ENCODE measurements around the gene NOP9. TPM values are rescaled to one million over a fixed set of nuclear protein-coding genes. Genes with fewer than 3 reads are reported as not detected.

The NOP9 gene
- total RNA-seq, 1 experiment from 2014 or later, result 35.1 TPM

DNA sequence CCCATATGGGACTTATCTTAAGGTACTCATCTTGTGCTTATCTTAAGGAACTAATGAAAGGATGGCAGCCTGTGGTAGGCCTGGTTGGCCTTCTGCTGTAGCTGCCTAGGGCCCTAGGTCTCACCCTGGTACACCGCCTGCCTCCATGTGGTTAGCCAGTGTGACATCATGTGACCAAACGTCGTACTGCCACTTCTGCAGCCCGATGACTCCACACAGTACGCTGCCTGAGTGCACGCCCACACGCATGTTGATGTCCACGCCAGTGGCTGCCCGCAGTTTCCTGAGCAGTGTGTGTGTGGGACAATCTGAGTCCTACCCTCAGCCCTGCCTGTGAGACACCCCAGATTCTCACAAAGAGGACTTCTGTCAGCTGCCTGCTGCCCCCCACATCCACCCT is 30.1 kb downstream of the NOP9 start:
- Mint-ChIP-seq H3K4me1 (ENCODE audit: low read depth, unreplicated experiment) (peaks cover 7% of the 10 kb centered on the region), H3K9me3 (ENCODE audit: unreplicated experiment) (no peaks in the 10 kb centered on the region), H3K27ac (ENCODE audit: unreplicated experiment) (no peak overlapping the region), H3K27me3 (ENCODE audit: insufficient read depth, unreplicated experiment) (no peaks in the 10 kb centered on the region), H3K4me3 (ENCODE audit: unreplicated experiment) (no peak overlapping the region), H3K36me3 (ENCODE audit: insufficient read depth, unreplicated experiment) (peaks cover 7% of the 10 kb centered on the region)
- Histone ChIP-seq H3K9me3 (no peaks in the 10 kb centered on the region), H3K27me3 (replicated peaks; ENCODE audit: control insufficient read depth, insufficient read depth, low read length) (no peaks in the 10 kb centered on the region; the same call in 1 of the 2 replicates), H3K36me3 (ENCODE audit: control insufficient read depth, insufficient read depth, low read length) (no peaks in the 10 kb centered on the region), H3K4me1 (peaks cover 9% of the 10 kb centered on the region), H3K4me3 (ENCODE audit: low read depth, low read length) (no peak overlapping the region)
- CTCF ChIA-PET, result interaction anchor here (3.1 kb wide), 1 partner anchor 102 kb away, joined by 12 read pairs; no protein-coding TSS in a partner anchor
- BruUV-seq (replicated peaks), result no TSS peak
- POLR2A ChIA-PET, result no interaction called here
- TF ChIP-seq CTCF (IDR thresholded peaks at IDR 0.05; ENCODE audit: insufficient read depth in 1 of 2, low read depth in 1 of 2, low read length in 1 of 2, severe bottlenecking in 1 of 2, unreplicated experiment in 1 of 2), result no peak
- no peak for DNase-seq
- intact Hi-C loops (cut with micrococcal nuclease; ENCODE audit: unreplicated experiment), result no loop called here

GRCh38 chr14:24330973-24331674 is 31.5 kb downstream of the NOP9 start:
- BruUV-seq (replicated peaks), result no TSS peak
- no peak for TF ChIP-seq CTCF (IDR thresholded peaks at IDR 0.05; ENCODE audit: insufficient read depth in 1 of 2, low read depth in 1 of 2, low read length in 1 of 2, severe bottlenecking in 1 of 2, unreplicated experiment in 1 of 2)
- peaks cover 7% of the 10 kb centered on the region for H3K36me3 Mint-ChIP-seq (ENCODE audit: insufficient read depth, unreplicated experiment)
- Histone ChIP-seq H3K4me1 (peaks cover 9% of the 10 kb centered on the region), H3K9me3 (no peaks in the 10 kb centered on the region), H3K27me3 (replicated peaks; ENCODE audit: control insufficient read depth, insufficient read depth, low read length) (no peaks in the 10 kb centered on the region; the same call in 1 of the 2 replicates), H3K4me3 (ENCODE audit: low read depth, low read length) (no peak overlapping the region), H3K36me3 (ENCODE audit: control insufficient read depth, insufficient read depth, low read length) (no peaks in the 10 kb centered on the region)
- H3K4me3 Mint-ChIP-seq (ENCODE audit: unreplicated experiment), result no peak overlapping the region
- intact Hi-C loops (cut with micrococcal nuclease; ENCODE audit: unreplicated experiment), result no loop called here
- POLR2A ChIA-PET, result interaction anchor here (0.5 kb wide), 1 partner anchor 44 kb away, joined by 4 read pairs; no protein-coding TSS in a partner anchor
- no peak overlapping the region for H3K27ac Mint-ChIP-seq (ENCODE audit: unreplicated experiment)
- peaks cover 7% of the 10 kb centered on the region for H3K4me1 Mint-ChIP-seq (ENCODE audit: low read depth, unreplicated experiment)
- CTCF ChIA-PET, result interaction anchor here (0.7 to 0.8 kb wide), 2 partner anchors 51 to 101 kb away, joined by 3 read pairs; no protein-coding TSS in a partner anchor
- no peaks in the 10 kb centered on the region for H3K27me3 Mint-ChIP-seq (ENCODE audit: insufficient read depth, unreplicated experiment)
- DNase-seq, result no peak
- no peaks in the 10 kb centered on the region for H3K9me3 Mint-ChIP-seq (ENCODE audit: unreplicated experiment)

- peak overlapping the region; percentile 15 for H3K27ac Mint-ChIP-seq (ENCODE audit: unreplicated experiment)
- Histone ChIP-seq H3K36me3 (ENCODE audit: control insufficient read depth, insufficient read depth, low read length) (no peaks in the 10 kb centered on the region), H3K4me3 (ENCODE audit: low read depth, low read length) (no peak overlapping the region), H3K9me3 (no peaks in the 10 kb centered on the region), H3K27me3 (replicated peaks; ENCODE audit: control insufficient read depth, insufficient read depth, low read length) (no peaks in the 10 kb centered on the region; the same call in 1 of the 2 replicates), H3K4me1 (peaks cover 9% of the 10 kb centered on the region)
- no peak for DNase-seq
- TF ChIP-seq CTCF (IDR thresholded peaks at IDR 0.05; ENCODE audit: insufficient read depth in 1 of 2, low read depth in 1 of 2, low read length in 1 of 2, severe bottlenecking in 1 of 2, unreplicated experiment in 1 of 2), result no peak
- BruUV-seq (replicated peaks), result no TSS peak
- peak overlapping the region; percentile 83 for H3K4me3 Mint-ChIP-seq (ENCODE audit: unreplicated experiment)
- peaks cover 7% of the 10 kb centered on the region for H3K36me3 Mint-ChIP-seq (ENCODE audit: insufficient read depth, unreplicated experiment)
- H3K27me3 Mint-ChIP-seq (ENCODE audit: insufficient read depth, unreplicated experiment), result no peaks in the 10 kb centered on the region
- intact Hi-C loops (cut with micrococcal nuclease; ENCODE audit: unreplicated experiment), result loop anchor here (1.0 to 2.0 kb wide), 2 partner anchors 35 to 100 kb away; no protein-coding TSS in a partner anchor
- ChIA-PET POLR2A (interaction anchor here (1.1 to 1.2 kb wide), 2 partner anchors 89 to 110 kb away, joined by 5 to 7 read pairs; partner anchors contain the start of gene TINF2), CTCF (interaction anchor here (0.6 to 3.0 kb wide), 13 partner anchors 15 to 288 kb away, joined by 3 to 90 read pairs (median 4); partner anchors contain the start of genes CBLN3, KHNYN, MDP1 and PSME2)
- no peaks in the 10 kb centered on the region for H3K9me3 Mint-ChIP-seq (ENCODE audit: unreplicated experiment)
- H3K4me1 Mint-ChIP-seq (ENCODE audit: low read depth, unreplicated experiment), result peaks cover 7% of the 10 kb centered on the region
These were observed 32.1 kb downstream of the NOP9 start for GRCh38 chr14:24331731-24332267.
